Measurements from ENCODE around the gene CSPG5. TPM values are rescaled to one million over a fixed set of nuclear protein-coding genes. Genes with fewer than 3 reads are reported as not detected.

CSPG5 gene
- total and polyA plus RNA-seq, 2 experiments from 2014 or later: 2.0 to 3.2 TPM

GRCh38 chr3:47592066-47592795 is 13.6 kb upstream of the CSPG5 start:
- Histone ChIP-seq H3K27ac (no peak overlapping the region), H3K4me1 (ENCODE audit: low read depth) (peaks cover 6% of the 10 kb centered on the region), H3K36me3 (peaks cover 36% of the 10 kb centered on the region)

GRCh38 chr3:47590216-47590615 is 11.6 kb upstream of the CSPG5 start:
- Histone ChIP-seq H3K4me1 (ENCODE audit: low read depth) (peaks cover 6% of the 10 kb centered on the region), H3K27me3 (no peaks in the 10 kb centered on the region), H3K9me3 (ENCODE audit: low read depth) (no peaks in the 10 kb centered on the region), H3K4me3 (no peak overlapping the region), H3K36me3 (peaks cover 44% of the 10 kb centered on the region), H3K27ac (no peak overlapping the region)
- no peak for DNase-seq (ENCODE audit: low read depth in 1 of 2, low spot score in 1 of 2)
- TF ChIP-seq CTCF (IDR thresholded peaks at IDR 0.05; ENCODE audit: low read depth, low read length): no peak

More at GRCh38 chr3:47592066-47592795, 13.6 kb upstream of the CSPG5 start:
- no peak overlapping the region for H3K4me3 ChIP-seq
- no peak for DNase-seq (ENCODE audit: low read depth in 1 of 2, low spot score in 1 of 2)
- H3K9me3 ChIP-seq (ENCODE audit: low read depth): no peaks in the 10 kb centered on the region
- H3K27me3 ChIP-seq: no peaks in the 10 kb centered on the region
- no peak for TF ChIP-seq CTCF (IDR thresholded peaks at IDR 0.05; ENCODE audit: low read depth, low read length)

GRCh38 chr3:47588587-47588986 is 9.9 kb upstream of the CSPG5 start:
- H3K27me3 ChIP-seq: no peaks in the 10 kb centered on the region
- H3K4me3 ChIP-seq: no peak overlapping the region
- H3K27ac ChIP-seq: no peak overlapping the region
- H3K4me1 ChIP-seq (ENCODE audit: low read depth): peaks cover 6% of the 10 kb centered on the region
- DNase-seq (ENCODE audit: low read depth in 1 of 2, low spot score in 1 of 2): no peak
- TF ChIP-seq CTCF (IDR thresholded peaks at IDR 0.05; ENCODE audit: low read depth, low read length): no peak
- H3K36me3 ChIP-seq: peaks cover 35% of the 10 kb centered on the region
- no peaks in the 10 kb centered on the region for H3K9me3 ChIP-seq (ENCODE audit: low read depth)

GRCh38 chr3:47588053-47588452 is 9.4 kb upstream of the CSPG5 start:
- DNase-seq (ENCODE audit: low read depth in 1 of 2, low spot score in 1 of 2): no peak
- Histone ChIP-seq H3K4me1 (ENCODE audit: low read depth) (peaks cover 6% of the 10 kb centered on the region), H3K27ac (no peak overlapping the region), H3K9me3 (ENCODE audit: low read depth) (no peaks in the 10 kb centered on the region), H3K36me3 (peaks cover 35% of the 10 kb centered on the region), H3K27me3 (no peaks in the 10 kb centered on the region), H3K4me3 (no peak overlapping the region)
- no peak for TF ChIP-seq CTCF (IDR thresholded peaks at IDR 0.05; ENCODE audit: low read depth, low read length)

- H3K4me3 ChIP-seq: no peak overlapping the region
- no peak overlapping the region for H3K27ac ChIP-seq
- H3K36me3 ChIP-seq: peaks cover 35% of the 10 kb centered on the region
- no peaks in the 10 kb centered on the region for H3K9me3 ChIP-seq (ENCODE audit: low read depth)
- no peak for DNase-seq (ENCODE audit: low read depth in 1 of 2, low spot score in 1 of 2)
- no peaks in the 10 kb centered on the region for H3K27me3 ChIP-seq
- peaks cover 6% of the 10 kb centered on the region for H3K4me1 ChIP-seq (ENCODE audit: low read depth)
- no peak for TF ChIP-seq CTCF (IDR thresholded peaks at IDR 0.05; ENCODE audit: low read depth, low read length)
Measured at GRCh38 chr3:47586746-47587145, 8.1 kb upstream of the CSPG5 start.
